Stomach (tissue), 9 donors: ENCODE measurements around the gene ADAMTS12. TPM values are rescaled to one million over a fixed set of nuclear protein-coding genes. Genes with fewer than 3 reads are reported as not detected.

Experiments
- DNase-seq, 2 donors: peaks; one replicate each; pipeline versions ENCODE4 v3.0.0 to v3.0.0-alpha.2; 2013 to 2019
- H3K27ac ChIP-seq, 5 donors: fragments of 200-600 bp in 4 of 5; sonication (generic) in 4 of 5; one replicate each; pipeline ENCODE4 v1.5.1; 2013 to 2019; ENCODE audit warnings: mild to moderate bottlenecking in 1 of 5, moderate library complexity in 1 of 5
- H3K27me3 ChIP-seq, 3 donors: fragments of 200-600 bp; sonication (generic); one replicate each; pipeline ENCODE4 v1.5.1; 2017 to 2019; ENCODE audit warnings: mixed run types in 1 of 3
- H3K36me3 ChIP-seq, 4 donors: fragments of 200-600 bp; sonication (generic); 1 replicate in 3 of 4; 2 replicates in 1 of 4; pipeline ENCODE4 v1.5.1; 2016 to 2019
- H3K4me1 ChIP-seq, 4 donors: fragments of 200-600 bp; sonication (generic); one replicate each; pipeline ENCODE4 v1.5.1; 2016 to 2019
- H3K4me3 ChIP-seq, 4 donors: fragments of 200-600 bp; sonication (generic) in 3 of 4; one replicate each; pipeline ENCODE4 v1.5.1; 2016 to 2019; ENCODE audit warnings: mild to moderate bottlenecking in 1 of 4
- H3K9me3 ChIP-seq, 4 donors: fragments of 200-600 bp; sonication (generic); one replicate each; pipeline ENCODE4 v1.5.1; 2016 to 2019
- EP300 ChIP-seq: sonication (generic); formaldehyde crosslinking; IDR thresholded peaks from one replicate; pipeline ENCODE4 v1.6.1; 2017; ENCODE audit warnings: antibody characterized with exemption
- POLR2A ChIP-seq, 4 donors: fragments of 450-650 bp; IDR thresholded peaks; one replicate each; pipeline ENCODE4 v1.6.1; 2016; ENCODE audit warnings: antibody characterized with exemption in 4 of 4, control low read depth in 2 of 4, mild to moderate bottlenecking in 1 of 4, moderate library complexity in 1 of 4
- POLR2AphosphoS5 ChIP-seq, 3 donors: sonication (generic); formaldehyde crosslinking; IDR thresholded peaks; one replicate each; pipeline ENCODE4 v1.6.1; 2016; ENCODE audit warnings: antibody characterized with exemption in 3 of 3
- WGBS, 5 donors: extraction: QIAGEN DNeasy Blood & Tissue Kit in 3 of 5; methylation state at CpG; one replicate each; pipeline versions ENCODE4 v1.1.5 to v1.1.7; 2013 to 2018; 5-methylcytosine and 5-hydroxymethylcytosine counted together
- intact Hi-C: fragments of 100-400 bp; cut with DNase I; formaldehyde crosslinking; loops from one replicate; pipeline ENCODE4 v1.15.1; 2023; ENCODE audit warnings: low total_unique reads
- polyA plus RNA-seq, 3 donors: library from polyadenylated mRNA; stranded (reverse); fragments of 200-250 nt; gene quantifications; one replicate each; pipeline ENCODE4 v1.2.3, GENCODE V29; 2013
- total RNA-seq, 5 donors: library from RNA; depleted of rRNA; stranded (reverse); fragments of >200 nt; gene quantifications; one replicate each; pipeline versions ENCODE4 v1.1.0 to v1.2.3, GENCODE V29; 2014 to 2016
- TF ChIP-seq, protein P1 (sequence below), 7 experiments: fragments of 450-650 bp in 4 of 7; fragments of 200-600 bp in 3 of 7; sonication (generic) in 3 of 7; IDR thresholded peaks; one replicate each; pipeline ENCODE4 v1.5.1; 2016 to 2019; ENCODE audit warnings: antibody characterized with exemption in 7 of 7, control low read depth in 2 of 7, mild to moderate bottlenecking in 1 of 7
- donor health status: healthy with polysubstance abuse.
- donor health status: Bipolar disorder and iron deficiency.
- donor health status: healthy.

Gene ADAMTS12
- total and polyA plus RNA-seq, 8 donors: 0.14 to 17.1 (median 0.62) TPM; not detected in 1

DNA sequence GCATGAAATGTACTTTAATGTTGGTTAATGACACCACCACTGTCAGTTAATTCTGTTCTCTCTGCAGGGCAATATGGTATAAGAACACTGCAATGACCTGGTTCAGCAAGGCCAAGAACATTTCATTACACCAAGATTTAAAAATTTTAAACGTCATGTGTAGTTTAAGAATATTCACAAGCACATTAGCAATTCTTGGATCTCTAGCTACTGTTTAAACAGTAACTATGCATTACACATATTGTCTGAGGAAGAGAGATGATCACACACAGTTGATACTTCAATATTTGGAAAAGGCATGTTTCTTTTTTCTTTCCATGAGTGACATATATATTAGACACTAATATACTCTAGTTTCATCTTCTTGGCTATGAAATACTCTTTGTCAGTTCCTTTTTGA lies 143.0 kb downstream of the ADAMTS12 start:
- intact Hi-C loops: no loop called here
- Histone ChIP-seq H3K36me3 (no peaks in the 10 kb centered on the region), H3K4me1 (no peaks in the 10 kb centered on the region), H3K27me3 (no peaks in the 10 kb centered on the region), H3K4me3 (no peak overlapping the region), H3K9me3 (no peaks in the 10 kb centered on the region), H3K27ac (no peak overlapping the region)
- 76 to 87% (median 80%) methylated on average over 1 of the region's 1 CpG for WGBS, 5 donors
- no peak for DNase-seq
- no peak for TF ChIP-seq EP300
- no peak for TF ChIP-seq POLR2A (IDR thresholded peaks at IDR 0.05)
- TF ChIP-seq POLR2AphosphoS5 (IDR thresholded peaks at IDR 0.05): no peak
- TF ChIP-seq, protein P1, sequence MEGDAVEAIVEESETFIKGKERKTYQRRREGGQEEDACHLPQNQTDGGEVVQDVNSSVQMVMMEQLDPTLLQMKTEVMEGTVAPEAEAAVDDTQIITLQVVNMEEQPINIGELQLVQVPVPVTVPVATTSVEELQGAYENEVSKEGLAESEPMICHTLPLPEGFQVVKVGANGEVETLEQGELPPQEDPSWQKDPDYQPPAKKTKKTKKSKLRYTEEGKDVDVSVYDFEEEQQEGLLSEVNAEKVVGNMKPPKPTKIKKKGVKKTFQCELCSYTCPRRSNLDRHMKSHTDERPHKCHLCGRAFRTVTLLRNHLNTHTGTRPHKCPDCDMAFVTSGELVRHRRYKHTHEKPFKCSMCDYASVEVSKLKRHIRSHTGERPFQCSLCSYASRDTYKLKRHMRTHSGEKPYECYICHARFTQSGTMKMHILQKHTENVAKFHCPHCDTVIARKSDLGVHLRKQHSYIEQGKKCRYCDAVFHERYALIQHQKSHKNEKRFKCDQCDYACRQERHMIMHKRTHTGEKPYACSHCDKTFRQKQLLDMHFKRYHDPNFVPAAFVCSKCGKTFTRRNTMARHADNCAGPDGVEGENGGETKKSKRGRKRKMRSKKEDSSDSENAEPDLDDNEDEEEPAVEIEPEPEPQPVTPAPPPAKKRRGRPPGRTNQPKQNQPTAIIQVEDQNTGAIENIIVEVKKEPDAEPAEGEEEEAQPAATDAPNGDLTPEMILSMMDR (IDR thresholded peaks at IDR 0.05): no peak

DNA sequence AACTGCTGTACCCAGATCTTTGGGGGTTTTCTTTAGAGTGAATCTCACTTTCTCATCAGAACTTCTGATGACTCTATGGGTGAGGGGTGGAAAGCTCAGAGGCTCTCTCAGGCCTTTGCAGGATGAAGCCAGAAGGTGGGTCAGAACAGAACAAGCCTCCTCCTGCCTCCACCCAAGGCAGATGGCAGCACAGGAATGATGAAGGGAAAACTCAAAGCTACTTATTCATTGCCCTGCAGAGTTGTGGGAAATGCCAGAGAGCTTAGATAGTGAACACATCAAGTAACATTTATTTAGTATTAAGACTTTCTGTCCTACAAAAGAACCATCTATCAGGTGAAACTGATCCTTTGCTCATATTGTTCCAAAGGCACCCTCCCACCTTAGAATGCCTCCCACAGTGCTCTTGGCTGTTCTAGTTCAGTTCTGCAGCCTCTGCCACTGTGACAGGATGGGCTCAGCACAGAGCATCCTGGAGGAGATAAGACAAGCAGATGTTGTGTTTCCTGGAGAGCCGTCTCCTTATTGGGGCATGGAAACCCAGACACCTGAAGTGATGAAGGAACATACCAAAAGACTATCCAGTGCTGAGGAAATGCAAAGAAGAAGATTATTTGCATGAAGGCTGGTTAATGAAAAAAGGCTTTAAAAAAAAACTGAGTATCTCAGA lies 146.6 kb downstream of the ADAMTS12 start:
- no peak overlapping the region for H3K4me3 ChIP-seq
- no peak for DNase-seq
- H3K27me3 ChIP-seq: no peaks in the 10 kb centered on the region
- TF ChIP-seq POLR2AphosphoS5 (IDR thresholded peaks at IDR 0.05): no peak
- TF ChIP-seq, protein P1 (IDR thresholded peaks at IDR 0.05): no peak
- TF ChIP-seq EP300: no peak
- TF ChIP-seq POLR2A (IDR thresholded peaks at IDR 0.05): no peak
- no peak overlapping the region for H3K27ac ChIP-seq
- H3K4me1 ChIP-seq: no peaks in the 10 kb centered on the region
- intact Hi-C loops: no loop called here
- H3K9me3 ChIP-seq: no peaks in the 10 kb centered on the region
- H3K36me3 ChIP-seq: no peaks in the 10 kb centered on the region
- WGBS, 5 donors: 72 to 91% (median 79%) methylated on average over 1 of the region's 1 CpG

DNA sequence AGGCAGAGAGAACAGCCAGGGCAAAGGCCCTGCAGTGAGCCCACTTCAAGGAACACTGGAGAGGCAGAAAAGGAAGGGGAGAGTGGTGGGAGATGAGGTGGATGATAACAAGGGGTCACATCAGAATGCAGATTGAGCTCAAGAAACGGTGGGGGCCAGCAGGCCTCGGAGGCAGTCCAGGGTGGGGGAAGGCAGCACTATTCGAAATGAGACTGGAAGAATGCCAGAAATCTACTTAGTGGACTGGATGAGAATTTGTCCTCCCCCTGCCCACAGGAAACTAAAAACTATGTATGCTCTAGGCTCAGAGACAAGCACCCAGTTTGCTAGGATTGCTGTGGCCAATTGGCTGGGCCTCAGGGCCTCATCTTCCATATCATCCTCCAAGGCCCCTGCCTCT lies 148.7 kb downstream of the ADAMTS12 start:
- no peaks in the 10 kb centered on the region for H3K36me3 ChIP-seq
- WGBS, 5 donors: 36 to 45% (median 40%) methylated on average over 3 of the region's 3 CpGs
- no peaks in the 10 kb centered on the region for H3K4me1 ChIP-seq
- TF ChIP-seq, protein P1 (IDR thresholded peaks at IDR 0.05): no peak
- TF ChIP-seq POLR2A (IDR thresholded peaks at IDR 0.05) (no peak), EP300 (no peak), POLR2AphosphoS5 (IDR thresholded peaks at IDR 0.05) (no peak)
- no peak overlapping the region for H3K4me3 ChIP-seq
- no peaks in the 10 kb centered on the region for H3K27me3 ChIP-seq
- no peaks in the 10 kb centered on the region for H3K9me3 ChIP-seq
- no peak overlapping the region for H3K27ac ChIP-seq
- DNase-seq: peak in 1 of 2 donors; percentile 34
- intact Hi-C loops: no loop called here

DNA sequence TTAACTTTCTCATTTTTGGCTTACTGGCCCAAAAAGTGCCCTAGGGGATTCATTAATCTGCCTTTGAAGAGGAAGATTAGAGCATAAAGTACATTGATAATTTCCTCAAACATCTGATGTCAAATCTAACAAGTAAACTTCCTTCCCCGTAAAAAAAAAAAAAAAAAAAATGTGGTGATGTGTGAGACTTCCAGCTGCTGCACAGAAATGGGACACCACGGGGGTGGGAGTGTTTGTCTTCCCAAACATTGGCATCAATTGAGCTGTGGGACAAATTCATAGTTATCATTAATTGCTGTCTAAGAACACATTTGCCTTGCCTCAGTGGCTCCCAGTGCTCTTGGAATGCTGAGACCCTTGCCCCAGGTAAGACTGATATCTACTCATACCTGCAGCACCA lies 149.6 kb downstream of the ADAMTS12 start:
- Histone ChIP-seq H3K4me3 (no peak overlapping the region), H3K4me1 (no peaks in the 10 kb centered on the region), H3K36me3 (no peaks in the 10 kb centered on the region), H3K27me3 (no peaks in the 10 kb centered on the region), H3K9me3 (no peaks in the 10 kb centered on the region), H3K27ac (no peak overlapping the region)
- intact Hi-C loops: no loop called here
- no peak for DNase-seq
- no peak for TF ChIP-seq POLR2AphosphoS5 (IDR thresholded peaks at IDR 0.05)
- no peak for TF ChIP-seq EP300
- TF ChIP-seq POLR2A (IDR thresholded peaks at IDR 0.05): no peak
- TF ChIP-seq, protein P1 (IDR thresholded peaks at IDR 0.05): no peak
- WGBS, 5 donors: 30 to 62% (median 46%) methylated on average over 2 of the region's 2 CpGs
